VCaP (cell line): Measurements from ENCODE around the gene PPP1R15A.

Experiments
- H3K27ac ChIP-seq: fragments of 450-650 bp; 2 replicates; pipeline ENCODE4 v1.5.1; 2017
- TF ChIP-seq, protein P1 (sequence below): fragments of 450-650 bp; conservative IDR thresholded peaks from 2 replicates; pipeline ENCODE4 v1.5.1; 2017; ENCODE audit warnings: mild to moderate bottlenecking, moderate library complexity

PPP1R15A gene

DNA sequence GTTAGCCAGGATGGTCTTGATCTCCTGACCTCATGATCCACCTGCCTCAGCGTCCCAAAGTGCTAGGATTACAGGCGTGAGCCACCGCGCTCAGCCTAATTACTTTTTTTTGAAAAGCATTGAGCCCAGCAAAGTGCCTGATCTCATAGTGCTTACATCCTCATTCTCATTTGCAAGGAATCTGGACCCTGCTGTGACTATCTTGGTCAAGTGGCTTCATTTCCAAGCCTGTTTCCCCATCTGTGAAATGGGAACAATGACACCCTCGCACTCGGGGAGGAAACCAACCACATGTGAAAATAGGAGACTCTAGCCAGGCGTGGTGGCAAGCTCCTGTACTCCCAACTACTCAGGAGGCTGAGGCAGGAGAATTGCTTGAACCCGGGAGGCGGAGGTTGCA, 2.2 kb upstream of the PPP1R15A start:
- H3K27ac ChIP-seq: no peak overlapping the region
- TF ChIP-seq, protein P1, sequence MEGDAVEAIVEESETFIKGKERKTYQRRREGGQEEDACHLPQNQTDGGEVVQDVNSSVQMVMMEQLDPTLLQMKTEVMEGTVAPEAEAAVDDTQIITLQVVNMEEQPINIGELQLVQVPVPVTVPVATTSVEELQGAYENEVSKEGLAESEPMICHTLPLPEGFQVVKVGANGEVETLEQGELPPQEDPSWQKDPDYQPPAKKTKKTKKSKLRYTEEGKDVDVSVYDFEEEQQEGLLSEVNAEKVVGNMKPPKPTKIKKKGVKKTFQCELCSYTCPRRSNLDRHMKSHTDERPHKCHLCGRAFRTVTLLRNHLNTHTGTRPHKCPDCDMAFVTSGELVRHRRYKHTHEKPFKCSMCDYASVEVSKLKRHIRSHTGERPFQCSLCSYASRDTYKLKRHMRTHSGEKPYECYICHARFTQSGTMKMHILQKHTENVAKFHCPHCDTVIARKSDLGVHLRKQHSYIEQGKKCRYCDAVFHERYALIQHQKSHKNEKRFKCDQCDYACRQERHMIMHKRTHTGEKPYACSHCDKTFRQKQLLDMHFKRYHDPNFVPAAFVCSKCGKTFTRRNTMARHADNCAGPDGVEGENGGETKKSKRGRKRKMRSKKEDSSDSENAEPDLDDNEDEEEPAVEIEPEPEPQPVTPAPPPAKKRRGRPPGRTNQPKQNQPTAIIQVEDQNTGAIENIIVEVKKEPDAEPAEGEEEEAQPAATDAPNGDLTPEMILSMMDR: no peak

DNA sequence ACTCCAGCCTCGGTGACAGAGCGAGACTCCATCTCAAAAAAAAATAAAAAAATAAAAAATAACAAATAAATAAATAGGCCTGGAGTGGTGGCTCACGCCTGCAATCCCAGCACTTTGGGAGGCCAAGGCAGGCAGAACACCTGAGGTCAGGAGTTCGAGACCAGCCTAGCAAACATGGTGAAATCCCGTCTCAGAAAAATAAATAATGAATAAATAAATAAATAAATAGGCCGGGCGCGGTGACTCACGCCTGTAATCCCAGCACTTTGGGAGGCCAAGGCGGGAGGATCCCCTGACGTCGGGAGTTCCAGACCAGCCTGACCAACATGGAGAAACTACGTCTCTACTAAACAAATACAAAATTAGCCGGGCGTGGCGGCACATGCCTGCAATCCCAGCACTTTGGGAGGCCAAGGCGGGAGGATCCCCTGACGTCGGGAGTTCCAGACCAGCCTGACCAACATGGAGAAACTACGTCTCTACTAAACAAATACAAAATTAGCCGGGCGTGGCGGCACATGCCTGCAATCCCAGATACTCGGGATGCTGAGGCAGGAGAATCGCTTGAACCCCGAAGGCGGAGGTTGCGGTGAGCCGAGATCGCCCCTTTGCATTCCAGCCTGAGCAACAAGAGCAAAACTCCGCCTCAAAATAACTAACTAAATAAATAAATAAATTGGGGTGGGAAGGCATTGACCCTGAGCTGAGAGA, 595 bp upstream of the PPP1R15A start:
- H3K27ac ChIP-seq: peak overlapping the region; percentile 97

DNA sequence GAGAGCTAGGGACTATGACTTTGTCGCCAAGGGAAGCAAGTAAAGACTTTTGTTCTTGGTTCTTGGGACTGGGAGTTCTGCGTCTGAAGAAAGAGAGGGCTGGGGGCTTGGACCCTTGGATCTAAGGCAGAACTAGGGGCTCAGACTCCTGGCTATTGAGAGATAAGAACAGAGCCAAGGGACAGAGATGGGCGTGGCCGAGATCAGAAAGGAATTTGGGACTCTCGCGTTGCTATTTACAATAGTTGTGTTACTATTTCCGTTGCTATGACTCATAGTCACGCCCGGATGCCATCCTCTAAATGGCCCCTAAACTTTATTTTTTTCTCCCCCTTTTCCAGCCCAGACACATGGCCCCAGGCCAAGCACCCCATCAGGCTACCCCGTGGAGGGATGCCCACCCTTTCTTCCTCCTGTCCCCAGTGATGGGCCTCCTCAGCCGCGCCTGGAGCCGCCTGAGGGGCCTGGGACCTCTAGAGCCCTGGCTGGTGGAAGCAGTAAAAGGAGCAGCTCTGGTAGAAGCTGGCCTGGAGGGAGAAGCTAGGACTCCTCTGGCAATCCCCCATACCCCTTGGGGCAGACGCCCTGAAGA, 759 bp downstream of the PPP1R15A start:
- TF ChIP-seq, protein P1: no peak
- H3K27ac ChIP-seq: peak overlapping the region; percentile 97

DNA sequence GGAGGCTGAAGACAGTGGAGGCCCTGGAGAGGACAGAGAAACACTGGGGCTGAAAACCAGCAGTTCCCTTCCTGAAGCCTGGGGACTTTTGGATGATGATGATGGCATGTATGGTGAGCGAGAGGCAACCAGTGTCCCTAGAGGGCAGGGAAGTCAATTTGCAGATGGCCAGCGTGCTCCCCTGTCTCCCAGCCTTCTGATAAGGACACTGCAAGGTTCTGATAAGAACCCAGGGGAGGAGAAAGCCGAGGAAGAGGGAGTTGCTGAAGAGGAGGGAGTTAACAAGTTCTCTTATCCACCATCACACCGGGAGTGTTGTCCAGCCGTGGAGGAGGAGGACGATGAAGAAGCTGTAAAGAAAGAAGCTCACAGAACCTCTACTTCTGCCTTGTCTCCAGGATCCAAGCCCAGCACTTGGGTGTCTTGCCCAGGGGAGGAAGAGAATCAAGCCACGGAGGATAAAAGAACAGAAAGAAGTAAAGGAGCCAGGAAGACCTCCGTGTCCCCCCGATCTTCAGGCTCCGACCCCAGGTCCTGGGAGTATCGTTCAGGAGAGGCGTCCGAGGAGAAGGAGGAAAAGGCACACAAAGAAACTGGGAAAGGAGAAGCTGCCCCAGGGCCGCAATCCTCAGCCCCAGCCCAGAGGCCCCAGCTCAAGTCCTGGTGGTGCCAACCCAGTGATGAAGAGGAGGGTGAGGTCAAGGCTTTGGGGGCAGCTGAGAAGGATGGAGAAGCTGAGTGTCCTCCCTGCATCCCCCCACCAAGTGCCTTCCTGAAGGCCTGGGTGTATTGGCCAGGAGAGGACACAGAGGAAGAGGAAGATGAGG, 1.5 kb downstream of the PPP1R15A start:
- TF ChIP-seq, protein P1: no peak
- peak overlapping the region; percentile 97 for H3K27ac ChIP-seq

DNA sequence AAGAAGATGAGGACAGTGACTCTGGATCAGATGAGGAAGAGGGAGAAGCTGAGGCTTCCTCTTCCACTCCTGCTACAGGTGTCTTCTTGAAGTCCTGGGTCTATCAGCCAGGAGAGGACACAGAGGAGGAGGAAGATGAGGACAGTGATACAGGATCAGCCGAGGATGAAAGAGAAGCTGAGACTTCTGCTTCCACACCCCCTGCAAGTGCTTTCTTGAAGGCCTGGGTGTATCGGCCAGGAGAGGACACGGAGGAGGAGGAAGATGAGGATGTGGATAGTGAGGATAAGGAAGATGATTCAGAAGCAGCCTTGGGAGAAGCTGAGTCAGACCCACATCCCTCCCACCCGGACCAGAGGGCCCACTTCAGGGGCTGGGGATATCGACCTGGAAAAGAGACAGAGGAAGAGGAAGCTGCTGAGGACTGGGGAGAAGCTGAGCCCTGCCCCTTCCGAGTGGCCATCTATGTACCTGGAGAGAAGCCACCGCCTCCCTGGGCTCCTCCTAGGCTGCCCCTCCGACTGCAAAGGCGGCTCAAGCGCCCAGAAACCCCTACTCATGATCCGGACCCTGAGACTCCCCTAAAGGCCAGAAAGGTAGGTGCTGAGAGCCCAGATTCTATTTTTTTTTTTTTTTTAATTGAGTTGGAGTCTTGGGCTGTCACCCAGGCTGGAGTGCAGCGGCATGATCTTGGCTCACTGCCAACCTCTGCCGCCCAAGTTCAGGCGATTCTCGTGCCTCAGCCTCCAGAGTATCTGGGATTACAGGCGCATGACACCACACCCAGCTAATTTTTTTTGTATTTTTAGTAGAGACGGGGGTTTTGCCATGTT, 2.3 kb downstream of the PPP1R15A start:
- TF ChIP-seq, protein P1: no peak
- peak overlapping the region; percentile 97 for H3K27ac ChIP-seq

DNA sequence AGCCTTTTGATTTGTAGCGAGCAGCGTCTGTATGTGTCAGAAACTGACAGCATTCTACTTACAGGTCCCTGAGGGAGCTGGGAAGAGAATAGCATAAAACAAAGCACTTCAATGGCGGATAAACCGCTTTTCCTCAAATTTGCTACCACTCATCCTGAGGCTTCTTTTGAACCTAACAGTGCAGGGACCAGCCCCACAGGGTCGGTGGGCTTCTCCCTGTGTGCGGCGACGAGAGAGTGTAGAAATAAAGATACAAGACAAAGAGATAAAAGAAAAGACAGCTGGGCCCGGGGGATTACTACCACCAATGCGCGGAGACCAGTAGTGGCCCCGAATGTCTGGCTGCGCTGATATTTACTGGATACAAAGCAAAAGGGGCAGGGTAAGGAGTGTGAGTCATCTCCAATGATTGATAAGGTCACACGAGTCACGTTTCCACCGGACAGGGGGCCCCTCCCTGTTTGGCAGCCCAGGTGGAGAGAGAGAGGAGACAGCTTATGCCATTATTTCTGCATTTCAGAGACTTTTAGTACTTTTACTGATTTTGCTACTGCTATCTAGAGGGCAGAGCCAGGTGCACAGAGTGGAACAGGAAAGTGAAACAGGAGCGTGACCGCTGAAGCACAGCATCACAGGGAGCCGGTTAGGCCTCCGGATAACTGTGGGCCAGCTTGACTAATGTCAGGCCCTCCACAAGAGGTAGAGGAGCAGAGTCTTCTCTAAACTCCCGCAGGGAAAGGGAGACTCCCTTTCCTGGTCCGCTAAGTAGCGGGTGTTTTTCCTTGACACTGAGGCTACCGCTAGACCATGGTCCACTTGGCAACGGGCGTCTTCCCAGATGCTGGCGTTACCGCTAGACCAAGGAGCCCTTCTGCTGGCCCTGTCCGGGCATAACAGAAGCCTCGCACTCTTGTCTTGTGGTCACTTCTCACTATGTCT, 4.1 kb downstream of the PPP1R15A start:
- peak overlapping the region; percentile 97 for H3K27ac ChIP-seq

DNA sequence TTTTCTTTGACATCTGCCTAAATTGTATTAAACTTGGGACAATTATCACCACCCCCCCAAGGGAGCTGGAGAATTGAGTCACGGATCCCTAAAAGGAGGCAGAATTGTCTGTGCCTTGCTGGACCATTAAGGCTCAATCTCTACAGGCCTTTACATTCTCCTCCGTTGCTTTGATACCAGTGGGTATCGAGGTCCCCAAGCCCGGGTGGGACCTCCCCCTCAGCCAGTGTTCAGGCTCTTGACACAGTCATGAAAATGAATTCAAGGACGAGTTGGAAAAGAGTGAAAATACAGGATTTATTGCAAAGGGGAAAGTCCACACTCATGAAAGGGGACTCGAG, 5.6 kb downstream of the PPP1R15A start:
- TF ChIP-seq, protein P1: no peak
- H3K27ac ChIP-seq: no peak overlapping the region
